Activated T-helper 2 cell treated with anti-CD3 and anti-CD28 coated beads, Interferon-gamma antibody, Interleukin-2, Interleukin-4, amounts not matched to agents 10 μg/mL and 5 μg/mL and 100 μg/mL, durations not matched to agents 14 hours and 24 hours and 36 hours (primary cell): ENCODE data around the gene RETSAT. TPM values are rescaled to one million over a fixed set of nuclear protein-coding genes. Genes with fewer than 3 reads are reported as not detected.

Source experiments
- DNase-seq: peaks from one replicate; pipeline ENCODE4 v3.0.0; 2021; ENCODE audit warnings: low spot score
- H3K27ac Mint-ChIP-seq: one replicate; pipeline ENCODE4 v1.8.0; 2021; ENCODE audit warnings: mixed read lengths
- H3K27me3 Mint-ChIP-seq: one replicate; pipeline ENCODE4 v1.8.0; 2021; ENCODE audit warnings: low read depth, mixed read lengths
- H3K36me3 Mint-ChIP-seq: one replicate; pipeline ENCODE4 v1.8.0; 2021; ENCODE audit warnings: low read depth, mixed read lengths
- H3K4me1 Mint-ChIP-seq: one replicate; pipeline ENCODE4 v1.8.0; 2021; ENCODE audit warnings: low read depth, mixed read lengths
- H3K4me3 Mint-ChIP-seq: one replicate; pipeline ENCODE4 v1.8.0; 2021; ENCODE audit warnings: low read depth, mild to moderate bottlenecking, moderate library complexity, mixed read lengths
- H3K9me3 Mint-ChIP-seq: one replicate; pipeline ENCODE4 v1.8.0; 2021; ENCODE audit warnings: mixed read lengths
- intact Hi-C: fragments of 100-400 bp; cut with micrococcal nuclease; formaldehyde crosslinking; loops from one replicate; pipeline ENCODE4 v1.15.1; 2023
- total RNA-seq: library from RNA; stranded (reverse); gene quantifications from 2 replicates; pipeline ENCODE4 v1.2.3, GENCODE V29; 2022

RETSAT gene
- total RNA-seq: 26.3 and 29.6 TPM in 2 replicates

DNA sequence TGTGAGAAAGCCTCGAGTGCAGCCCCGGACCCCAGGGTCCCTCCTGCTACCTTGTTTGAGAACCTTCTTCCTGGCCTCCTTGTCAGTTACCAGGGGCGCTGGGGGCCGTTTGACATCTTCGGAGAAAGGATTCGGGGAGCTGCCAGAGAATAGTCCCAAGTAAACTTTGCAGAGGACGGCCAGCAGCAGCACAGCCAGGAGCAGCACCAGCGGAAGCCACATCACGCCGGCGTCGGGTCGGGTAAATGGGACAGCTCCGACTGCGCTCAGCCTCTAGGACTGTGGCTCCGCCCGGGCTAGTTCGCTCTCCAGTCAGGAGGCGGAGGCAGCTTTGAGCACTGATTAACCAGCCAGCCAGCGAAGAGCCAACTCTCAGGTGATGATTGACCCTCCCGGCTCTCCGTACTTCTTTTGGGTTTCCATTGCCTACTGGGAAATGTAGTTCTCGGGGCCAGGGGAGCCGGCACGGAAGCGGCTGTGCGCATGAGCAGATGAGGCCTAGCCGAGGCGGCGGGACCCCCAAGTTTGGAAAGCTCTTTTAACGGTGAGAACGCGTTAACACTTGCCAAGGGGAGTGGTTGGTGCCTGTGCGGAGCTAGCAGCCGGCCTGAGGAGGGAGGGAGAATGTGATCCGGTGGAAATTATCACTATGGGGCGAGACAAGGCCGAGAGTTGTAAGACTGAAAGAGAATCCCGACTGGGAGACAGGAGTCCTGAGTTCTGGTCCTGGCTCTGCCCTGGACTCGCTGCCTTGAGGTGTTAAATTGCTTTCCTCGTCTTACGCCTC, at the start of gene RETSAT, which contains the start of gene ELMOD3:
TSS of gene RETSAT (minus strand) at position 243 of the 787 bp plus-strand sequence. CDS start at position 222, 21 bp downstream.
TSS of gene ELMOD3 (plus strand) at position 484 of the 787 bp plus-strand sequence. CDS start 2,430 bp downstream, outside the sequence.
- Mint-ChIP-seq H3K36me3 (peaks cover 37% of the 10 kb centered on the region), H3K27me3 (no peaks in the 10 kb centered on the region), H3K27ac (peak within 1 kb of the TSS; percentile 97), H3K9me3 (no peaks in the 10 kb centered on the region), H3K4me3 (peak within 1 kb of the TSS; percentile 99), H3K4me1 (peaks cover 31% of the 10 kb centered on the region)
- peak; percentile 97 for DNase-seq
- intact Hi-C loops: loop anchor here (1.0 kb wide), 3 partner anchors 26 to 207 kb away; partner anchors contain the start of genes GGCX and SH2D6

GRCh38 chr2:85401844-85402243, 47.5 kb upstream of the RETSAT start:
- Mint-ChIP-seq H3K36me3 (peaks cover 77% of the 10 kb centered on the region), H3K27ac (no peak overlapping the region), H3K4me3 (no peak overlapping the region), H3K27me3 (no peaks in the 10 kb centered on the region), H3K4me1 (peaks cover 23% of the 10 kb centered on the region), H3K9me3 (peaks cover 20% of the 10 kb centered on the region)
- no peak for DNase-seq
- intact Hi-C loops: no loop called here

DNA sequence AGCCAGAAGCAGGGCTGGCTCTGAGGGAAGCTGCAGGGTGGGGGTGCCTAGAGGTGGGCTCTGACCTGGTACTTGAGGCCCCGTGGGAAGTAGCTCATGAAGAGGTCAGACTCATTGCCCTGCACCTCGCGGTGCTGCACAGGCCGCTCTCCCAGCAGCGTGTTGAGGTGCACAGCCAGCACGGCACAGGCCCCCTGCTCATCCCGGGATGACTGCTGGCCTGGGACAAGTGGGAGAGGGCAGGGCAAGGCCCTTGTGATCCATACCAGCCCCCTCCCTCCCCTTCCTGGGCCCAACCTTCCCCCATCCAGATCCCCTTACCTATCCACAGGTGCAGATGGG, 47.1 kb upstream of the RETSAT start:
- H3K27me3 Mint-ChIP-seq: no peaks in the 10 kb centered on the region
- H3K27ac Mint-ChIP-seq: no peak overlapping the region
- peaks cover 20% of the 10 kb centered on the region for H3K9me3 Mint-ChIP-seq
- H3K4me1 Mint-ChIP-seq: peaks cover 27% of the 10 kb centered on the region
- intact Hi-C loops: no loop called here
- no peak overlapping the region for H3K4me3 Mint-ChIP-seq
- DNase-seq: no peak
- peaks cover 80% of the 10 kb centered on the region for H3K36me3 Mint-ChIP-seq

GRCh38 chr2:85400541-85401463, 46.5 kb upstream of the RETSAT start:
- H3K9me3 Mint-ChIP-seq: peaks cover 20% of the 10 kb centered on the region
- no peak for DNase-seq

DNA sequence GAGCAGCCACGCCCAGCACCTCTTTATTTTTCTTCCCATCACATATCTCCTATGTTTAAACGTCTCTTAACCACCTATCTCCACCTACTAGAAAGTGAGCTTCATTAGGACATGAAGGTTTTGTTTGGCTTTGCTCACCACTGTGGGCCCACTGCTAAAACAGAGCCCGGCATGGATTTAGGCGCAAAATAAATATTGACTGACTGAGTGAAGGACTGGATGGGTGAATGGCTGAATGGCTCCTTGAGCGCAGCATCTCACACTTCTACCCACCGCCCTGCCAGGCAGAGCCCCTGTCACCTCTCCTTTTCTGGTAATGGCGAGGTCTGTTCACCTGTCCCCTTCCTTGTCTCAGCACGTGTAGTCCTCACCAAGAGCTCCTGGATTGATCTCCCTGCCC, 45.7 kb upstream of the RETSAT start:
- Mint-ChIP-seq H3K4me3 (no peak overlapping the region), H3K36me3 (peaks cover 79% of the 10 kb centered on the region), H3K4me1 (peaks cover 15% of the 10 kb centered on the region), H3K27me3 (no peaks in the 10 kb centered on the region), H3K27ac (peak overlapping the region; percentile 14), H3K9me3 (peaks cover 18% of the 10 kb centered on the region)
- no peak for DNase-seq
- intact Hi-C loops: no loop called here

More at GRCh38 chr2:85400541-85401463, 46.5 kb upstream of the RETSAT start:
- Mint-ChIP-seq H3K27me3 (no peaks in the 10 kb centered on the region), H3K4me3 (no peak overlapping the region), H3K36me3 (peaks cover 82% of the 10 kb centered on the region), H3K27ac (peak overlapping the region; percentile 14), H3K4me1 (peaks cover 22% of the 10 kb centered on the region)
- intact Hi-C loops: no loop called here

DNA sequence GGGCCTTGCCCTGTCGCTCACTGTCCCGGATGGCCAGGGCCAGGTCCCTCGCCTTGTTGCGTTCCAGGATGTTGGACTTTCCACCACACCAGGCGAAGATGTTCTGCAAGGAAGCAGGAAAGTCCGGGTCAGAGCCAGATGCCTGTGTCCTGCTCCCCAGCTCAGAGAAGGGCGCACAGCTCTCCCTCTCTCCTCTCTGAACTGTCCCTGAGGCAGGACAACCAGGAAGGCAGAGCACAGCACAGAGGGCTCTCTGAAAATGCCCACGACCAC, 44.8 kb upstream of the RETSAT start:
- peak overlapping the region; percentile 4 for H3K27ac Mint-ChIP-seq
- H3K9me3 Mint-ChIP-seq: peaks cover 14% of the 10 kb centered on the region
- no peaks in the 10 kb centered on the region for H3K27me3 Mint-ChIP-seq
- no peak overlapping the region for H3K4me3 Mint-ChIP-seq
- H3K36me3 Mint-ChIP-seq: peaks cover 74% of the 10 kb centered on the region
- no peak for DNase-seq
- H3K4me1 Mint-ChIP-seq: peaks cover 13% of the 10 kb centered on the region
- intact Hi-C loops: no loop called here

GRCh38 chr2:85398426-85399182, 44.3 kb upstream of the RETSAT start:
- intact Hi-C loops: no loop called here
- H3K9me3 Mint-ChIP-seq: peaks cover 9% of the 10 kb centered on the region
- H3K27me3 Mint-ChIP-seq: no peaks in the 10 kb centered on the region
- H3K4me1 Mint-ChIP-seq: peaks cover 13% of the 10 kb centered on the region
- no peak for DNase-seq
- H3K4me3 Mint-ChIP-seq: no peak overlapping the region
- peaks cover 68% of the 10 kb centered on the region for H3K36me3 Mint-ChIP-seq
- H3K27ac Mint-ChIP-seq: no peak overlapping the region

- Mint-ChIP-seq H3K36me3 (peaks cover 65% of the 10 kb centered on the region), H3K9me3 (peaks cover 4% of the 10 kb centered on the region), H3K27ac (no peak overlapping the region), H3K4me1 (peaks cover 11% of the 10 kb centered on the region), H3K4me3 (no peak overlapping the region), H3K27me3 (no peaks in the 10 kb centered on the region)
- DNase-seq: no peak
- intact Hi-C loops: no loop called here
Measured at GRCh38 chr2:85397925-85398331, 43.6 kb upstream of the RETSAT start.

DNA sequence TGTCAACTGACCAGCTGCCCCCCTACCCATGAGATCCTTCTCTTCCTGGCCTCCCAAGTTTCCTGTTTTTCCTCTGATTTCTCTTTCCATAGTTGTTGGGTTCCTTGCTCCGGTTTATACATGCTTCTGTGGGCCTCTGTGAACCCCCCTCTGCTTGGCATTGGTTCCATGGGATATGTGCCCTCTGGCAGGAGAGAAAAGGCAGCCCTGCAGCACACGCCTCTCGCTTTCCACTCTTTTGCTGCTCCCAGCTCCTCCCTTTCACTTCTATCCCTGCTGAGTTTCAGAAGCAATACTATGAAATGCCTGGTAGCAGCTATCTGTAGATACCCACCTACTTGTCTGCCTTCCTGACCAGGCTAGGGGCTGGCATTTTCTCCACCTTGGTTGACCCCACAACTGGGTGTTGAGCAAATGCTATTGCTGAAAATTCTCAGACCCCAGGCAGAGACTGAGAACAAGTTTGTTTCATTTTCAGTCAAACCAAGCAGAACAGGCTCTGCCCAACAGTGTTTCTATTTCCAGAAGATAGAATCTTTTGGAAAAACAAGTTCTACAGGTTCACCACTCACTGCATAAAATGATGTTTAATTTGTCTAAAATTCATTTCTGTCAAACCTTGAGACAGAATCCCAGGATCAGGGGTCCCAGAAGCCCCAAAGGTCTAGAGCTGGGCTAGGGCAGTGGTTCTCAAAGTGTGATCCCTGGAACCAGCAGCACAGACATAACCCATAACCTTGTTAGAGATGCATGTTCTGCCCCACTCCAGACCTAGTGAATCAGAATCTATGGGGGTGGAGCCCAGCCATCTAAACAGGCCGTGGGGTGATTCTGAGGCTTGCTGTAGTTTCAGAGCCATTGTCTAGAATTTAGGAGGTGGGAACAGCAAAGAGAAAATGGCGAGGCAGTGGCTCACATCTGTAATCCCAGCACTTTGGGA, 42.5 kb upstream of the RETSAT start:
- intact Hi-C loops: no loop called here
- Mint-ChIP-seq H3K4me1 (peaks cover 13% of the 10 kb centered on the region), H3K27me3 (no peaks in the 10 kb centered on the region), H3K27ac (peak overlapping the region; percentile 74), H3K4me3 (no peak overlapping the region), H3K36me3 (peaks cover 61% of the 10 kb centered on the region), H3K9me3 (no peaks in the 10 kb centered on the region)
- no peak for DNase-seq

DNA sequence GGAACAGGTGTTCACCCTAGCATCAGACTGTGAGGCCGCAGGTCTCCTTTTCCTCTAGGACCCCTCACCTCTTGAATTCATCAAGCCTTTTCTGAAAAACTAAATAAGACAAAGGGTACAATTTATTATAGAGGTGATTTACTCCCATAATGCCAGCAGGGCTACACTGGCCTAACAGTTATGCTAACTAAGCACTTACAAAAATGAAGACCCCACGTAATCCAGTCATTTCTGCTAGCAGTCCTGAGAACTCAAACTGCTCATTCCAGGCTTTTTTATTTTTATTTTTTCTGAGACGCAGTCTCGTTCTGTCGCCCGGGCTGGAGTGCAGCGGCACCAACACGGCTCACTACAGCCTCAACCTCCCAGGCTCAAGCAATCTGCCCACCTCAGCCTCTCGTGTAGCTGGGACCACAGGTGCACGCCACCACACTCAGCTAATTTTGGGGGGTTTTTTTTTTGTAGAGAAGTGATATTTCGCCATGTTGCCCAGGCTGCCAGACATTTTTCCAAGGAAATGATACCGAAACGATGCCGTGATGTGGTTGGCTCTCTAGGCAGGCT, 41.7 kb upstream of the RETSAT start:
- intact Hi-C loops: no loop called here
- Mint-ChIP-seq H3K27me3 (no peaks in the 10 kb centered on the region), H3K4me3 (no peak overlapping the region), H3K4me1 (peaks cover 13% of the 10 kb centered on the region), H3K27ac (no peak overlapping the region), H3K36me3 (peaks cover 63% of the 10 kb centered on the region), H3K9me3 (no peaks in the 10 kb centered on the region)
- no peak for DNase-seq

- no peak for DNase-seq
- Mint-ChIP-seq H3K27ac (no peak overlapping the region), H3K4me1 (peaks cover 13% of the 10 kb centered on the region), H3K4me3 (no peak overlapping the region), H3K9me3 (no peaks in the 10 kb centered on the region), H3K27me3 (no peaks in the 10 kb centered on the region), H3K36me3 (peaks cover 60% of the 10 kb centered on the region)
- intact Hi-C loops: no loop called here
Measured at GRCh38 chr2:85394976-85395375, 40.6 kb upstream of the RETSAT start.
